Pancreas (tissue), 10 donors: ENCODE measurements around the gene SLC44A5. TPM values are rescaled to one million over a fixed set of nuclear protein-coding genes. Genes with fewer than 3 reads are reported as not detected.

ENCODE experiments used
- ATAC-seq, 4 donors: fragments of 200-7000 bp; cut with Tn5 transposase; one replicate each; pipeline versions ENCODE4 v1.8.0 to v1.9.1; 2020; ENCODE audit warnings: mild to moderate bottlenecking in 4 of 4, moderate library complexity in 4 of 4
- DNase-seq, 6 donors: peaks; one replicate each; pipeline ENCODE4 v3.0.0-alpha.2; 2020
- FAIRE-seq: peaks from 2 replicates; lab custom pipeline; 2012; peaks lifted over from hg19 to GRCh38; lab: Jason Lieb, UNC
- H3K27ac ChIP-seq, 4 donors: fragments of 200-600 bp; sonication (generic); 1 replicate in 3 of 4; 2 replicates in 1 of 4; pipeline versions ENCODE4 v1.5.0 to v1.8.0; 2020
- H3K27me3 ChIP-seq, 4 donors: fragments of 200-600 bp; one replicate each; pipeline ENCODE4 v1.8.0; 2021
- H3K36me3 ChIP-seq, 3 donors: fragments of 200-600 bp; sonication (generic) in 1 of 3; one replicate each; pipeline versions ENCODE4 v1.5.0 to v1.8.0; 2020 to 2021
- H3K4me1 ChIP-seq, 3 donors: fragments of 200-600 bp; one replicate each; pipeline ENCODE4 v1.8.0; 2021
- H3K4me3 ChIP-seq, 4 donors: fragments of 200-600 bp; sonication (generic) in 2 of 4; one replicate each; pipeline versions ENCODE4 v1.5.0 to v1.8.0; 2020 to 2021
- H3K9me3 ChIP-seq, 4 donors: fragments of 200-600 bp; one replicate each; pipeline ENCODE4 v1.8.0; 2021
- WGBS, 2 donors: extraction: QIAGEN DNeasy Blood & Tissue Kit; methylation state at CpG; one replicate each; pipeline ENCODE4 v1.1.7; 2013; 5-methylcytosine and 5-hydroxymethylcytosine counted together
- intact Hi-C, 3 donors: fragments of 100-400 bp; cut with DNase I; formaldehyde crosslinking; loops; one replicate each; pipeline versions ENCODE4 v1.11.1 to v1.14.2; 2022
- polyA plus RNA-seq, 2 donors: library from polyadenylated mRNA; stranded (reverse); fragments of 200-250 nt; gene quantifications; one replicate each; pipeline ENCODE4 v1.2.3, GENCODE V29; 2013
- total RNA-seq, 6 donors: library from RNA; stranded (reverse); fragmentation: NEBNext Ultra II Directional in 4 of 6; extraction: Animal tissue kit (Norgen Biotek cat#: 25700) in 4 of 6; gene quantifications; one replicate each; pipeline versions ENCODE4 v1.2.1 to v1.2.4, GENCODE V29; 2021 to 2023
- TF ChIP-seq, protein P1 (sequence below), 4 donors: fragments of 200-600 bp; sonication (generic) in 3 of 4; IDR thresholded peaks; one replicate each; pipeline versions ENCODE4 v1.5.0 to v1.8.0; 2021; ENCODE audit warnings: antibody characterized with exemption in 4 of 4
- donor health status: healthy with polysubstance abuse.
- donor health status: DM: no; HTN: no; CAD: no; lungs with moderate emphysema.
- donor health status: DM: no; HTN: no; CAD: no.
- donor health status: control.
- donor health status: control.
- donor health status: Bipolar disorder and iron deficiency.
- donor health status: DM: yes; HTN: yes; CAD: no.
- donor health status: DM: no; HTN: no; CAD: no.
- donor health status: DM: no; HTN: no; CAD: no.
- donor health status: DM: yes; HTN: yes; CAD: no.

The SLC44A5 gene
- total and polyA plus RNA-seq, 8 donors, result 0.16 to 3.4 (median 1.2) TPM

DNA sequence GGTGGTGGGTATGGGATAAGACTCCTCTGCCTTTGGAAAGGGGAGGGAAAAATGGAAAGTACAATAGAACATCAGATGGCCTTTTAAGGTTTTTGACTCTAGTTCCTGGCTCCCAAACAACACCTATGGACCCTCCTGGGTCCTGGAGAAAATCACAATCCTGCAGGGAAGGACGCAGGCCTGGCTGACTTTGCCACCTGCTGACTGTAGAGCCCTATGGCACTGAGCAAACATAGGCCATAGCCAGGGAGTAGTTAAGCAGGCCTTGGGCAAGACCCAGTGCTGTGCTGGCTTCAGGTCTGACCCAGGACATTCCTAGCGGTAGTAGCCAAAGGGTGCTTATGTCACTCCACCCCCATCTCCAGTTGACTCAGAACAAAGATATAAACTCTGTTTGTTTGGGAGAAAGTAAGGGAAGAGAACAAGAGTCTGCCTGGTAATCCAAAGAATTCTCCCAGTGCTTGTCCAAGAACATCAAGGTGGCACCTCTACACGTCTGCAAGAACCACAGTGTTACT lies 149.0 kb downstream of the SLC44A5 start:
- no peaks in the 10 kb centered on the region for H3K9me3 ChIP-seq
- H3K36me3 ChIP-seq, result no peaks in the 10 kb centered on the region
- TF ChIP-seq, protein P1, sequence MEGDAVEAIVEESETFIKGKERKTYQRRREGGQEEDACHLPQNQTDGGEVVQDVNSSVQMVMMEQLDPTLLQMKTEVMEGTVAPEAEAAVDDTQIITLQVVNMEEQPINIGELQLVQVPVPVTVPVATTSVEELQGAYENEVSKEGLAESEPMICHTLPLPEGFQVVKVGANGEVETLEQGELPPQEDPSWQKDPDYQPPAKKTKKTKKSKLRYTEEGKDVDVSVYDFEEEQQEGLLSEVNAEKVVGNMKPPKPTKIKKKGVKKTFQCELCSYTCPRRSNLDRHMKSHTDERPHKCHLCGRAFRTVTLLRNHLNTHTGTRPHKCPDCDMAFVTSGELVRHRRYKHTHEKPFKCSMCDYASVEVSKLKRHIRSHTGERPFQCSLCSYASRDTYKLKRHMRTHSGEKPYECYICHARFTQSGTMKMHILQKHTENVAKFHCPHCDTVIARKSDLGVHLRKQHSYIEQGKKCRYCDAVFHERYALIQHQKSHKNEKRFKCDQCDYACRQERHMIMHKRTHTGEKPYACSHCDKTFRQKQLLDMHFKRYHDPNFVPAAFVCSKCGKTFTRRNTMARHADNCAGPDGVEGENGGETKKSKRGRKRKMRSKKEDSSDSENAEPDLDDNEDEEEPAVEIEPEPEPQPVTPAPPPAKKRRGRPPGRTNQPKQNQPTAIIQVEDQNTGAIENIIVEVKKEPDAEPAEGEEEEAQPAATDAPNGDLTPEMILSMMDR (IDR thresholded peaks at IDR 0.05), result no peak
- intact Hi-C loops, result no loop called here
- no peak overlapping the region for H3K27ac ChIP-seq
- DNase-seq (no peak), FAIRE-seq (no peak), ATAC-seq (no peak)
- no peak overlapping the region for H3K4me3 ChIP-seq
- H3K27me3 ChIP-seq, result no peaks in the 10 kb centered on the region
- WGBS, 2 donors, result 75 to 77% methylated on average over 3 of the region's 3 CpGs
- no peaks in the 10 kb centered on the region for H3K4me1 ChIP-seq

DNA sequence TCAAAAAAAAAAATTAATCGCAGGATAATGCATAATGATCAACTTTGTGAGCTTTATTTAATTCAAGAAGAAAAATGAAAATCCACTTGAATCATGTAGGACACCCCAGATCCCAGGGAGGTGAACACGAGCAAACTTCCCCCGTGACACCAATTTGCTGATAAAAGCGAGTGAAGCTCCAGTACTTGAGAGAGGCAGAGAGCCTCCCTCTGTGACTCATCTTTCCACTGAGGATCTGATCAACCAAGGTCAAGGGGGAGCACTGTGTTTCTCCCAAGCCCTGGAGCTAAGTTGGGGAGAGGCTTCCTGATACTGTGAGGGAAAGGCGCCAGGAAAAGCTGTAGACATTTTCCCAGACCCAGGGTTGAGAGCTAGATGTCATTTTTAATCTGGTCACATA lies 160.9 kb downstream of the SLC44A5 start:
- TF ChIP-seq, protein P1 (IDR thresholded peaks at IDR 0.05), result no peak
- FAIRE-seq (no peak), DNase-seq (no peak), ATAC-seq (no peak)
- Histone ChIP-seq H3K4me3 (no peak overlapping the region), H3K4me1 (no peaks in the 10 kb centered on the region), H3K27ac (no peak overlapping the region), H3K9me3 (no peaks in the 10 kb centered on the region), H3K36me3 (no peaks in the 10 kb centered on the region), H3K27me3 (no peaks in the 10 kb centered on the region)
- 46 to 67% methylated on average over 5 of the region's 5 CpGs for WGBS, 2 donors
- intact Hi-C loops, result no loop called here

DNA sequence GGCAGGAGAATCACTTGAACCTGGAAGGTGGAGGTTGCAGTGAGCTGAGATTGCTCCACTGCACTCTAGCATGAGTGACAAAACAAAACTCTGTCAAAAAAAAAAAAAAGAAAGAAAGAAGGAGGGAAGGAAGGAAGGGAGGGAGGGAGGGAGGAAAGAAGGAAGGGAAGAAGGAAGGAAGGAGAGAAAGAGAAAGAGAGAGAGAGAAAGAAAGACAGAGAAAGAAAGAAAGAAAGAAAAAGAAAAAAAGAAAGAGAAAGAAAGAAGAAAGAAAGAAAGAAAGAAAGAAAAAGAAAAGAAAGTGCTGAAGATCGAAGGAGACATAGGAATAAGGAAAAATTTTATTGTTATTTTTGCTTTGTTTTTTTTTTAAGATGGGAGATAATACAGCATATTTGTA lies 166.7 kb downstream of the SLC44A5 start:
- 46 to 61% methylated on average over 1 of the region's 1 CpG for WGBS, 2 donors
- DNase-seq (no peak), ATAC-seq (no peak), FAIRE-seq (no peak)
- H3K4me1 ChIP-seq, result no peaks in the 10 kb centered on the region
- no peaks in the 10 kb centered on the region for H3K36me3 ChIP-seq
- no peaks in the 10 kb centered on the region for H3K9me3 ChIP-seq
- intact Hi-C loops, result no loop called here
- no peak overlapping the region for H3K4me3 ChIP-seq
- TF ChIP-seq, protein P1 (IDR thresholded peaks at IDR 0.05), result no peak
- H3K27me3 ChIP-seq, result no peaks in the 10 kb centered on the region
- H3K27ac ChIP-seq, result no peak overlapping the region

DNA sequence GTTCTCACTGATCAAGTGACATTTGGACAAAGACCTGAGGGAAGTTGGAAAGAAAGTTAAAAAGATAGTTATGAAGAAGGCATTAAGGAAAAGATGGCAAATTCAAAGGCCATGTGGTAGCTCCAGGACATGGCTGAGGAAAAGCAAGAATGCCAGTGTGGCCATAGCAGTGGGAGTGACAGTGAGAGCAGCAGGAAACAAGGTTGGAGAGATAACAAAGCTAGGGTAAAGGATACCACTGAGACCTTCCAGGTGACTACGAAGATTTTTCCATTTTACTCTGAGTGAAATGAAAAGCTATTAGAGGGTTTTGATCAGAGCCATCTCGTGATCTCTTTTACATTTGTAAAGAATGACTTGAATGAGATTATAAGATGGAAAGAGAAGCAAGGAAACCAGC lies 170.6 kb downstream of the SLC44A5 start:
- Histone ChIP-seq H3K27me3 (no peaks in the 10 kb centered on the region), H3K9me3 (no peaks in the 10 kb centered on the region), H3K4me3 (no peak overlapping the region), H3K4me1 (no peaks in the 10 kb centered on the region), H3K27ac (no peak overlapping the region), H3K36me3 (no peaks in the 10 kb centered on the region)
- 48 to 65% methylated on average over 2 of the region's 2 CpGs for WGBS, 2 donors
- TF ChIP-seq, protein P1 (IDR thresholded peaks at IDR 0.05), result no peak
- intact Hi-C loops, result no loop called here
- ATAC-seq (no peak), FAIRE-seq (no peak), DNase-seq (no peak)

DNA sequence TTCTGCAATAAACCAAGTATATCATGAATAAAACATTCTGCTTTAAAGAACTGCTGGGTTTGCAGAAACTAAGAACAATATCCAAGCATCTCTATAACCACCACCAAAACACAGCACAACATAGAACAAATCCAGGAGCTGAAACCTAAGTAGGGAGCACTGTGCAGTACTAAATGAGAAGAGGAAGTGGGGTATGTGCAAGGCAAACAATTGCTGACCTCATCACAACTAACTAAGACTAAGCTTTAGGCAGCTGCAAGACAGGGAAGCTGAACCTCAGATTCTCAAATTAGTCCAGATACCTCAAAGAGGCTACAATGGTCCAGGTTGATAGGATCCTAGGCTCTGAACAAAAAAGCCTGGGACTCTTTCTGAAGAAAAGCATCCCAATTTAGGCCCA lies 172.6 kb downstream of the SLC44A5 start:
- Histone ChIP-seq H3K9me3 (no peaks in the 10 kb centered on the region), H3K36me3 (no peaks in the 10 kb centered on the region), H3K27ac (no peak overlapping the region), H3K4me1 (no peaks in the 10 kb centered on the region), H3K4me3 (no peak overlapping the region), H3K27me3 (no peaks in the 10 kb centered on the region)
- TF ChIP-seq, protein P1 (IDR thresholded peaks at IDR 0.05), result no peak
- FAIRE-seq (no peak), ATAC-seq (no peak), DNase-seq (no peak)
- intact Hi-C loops, result no loop called here
